ENCODE data around the gene WDR64. TPM values are rescaled to one million over a fixed set of nuclear protein-coding genes. Genes with fewer than 3 reads are reported as not detected.
"Not testable (repeated sequence)": the region's sequence is repeated elsewhere in the genome, so short reads cannot be mapped to it uniquely, and the experiment has no call there.

WDR64 gene
- total RNA-seq, 1 donor from 2014 or later, result not detected

- intact Hi-C loops (cut with micrococcal nuclease), result no loop called here
- ATAC-seq, result no peak
- DNase-seq, result no peak
Observed at GRCh38 chr1:241715956-241716355, 63.9 kb downstream of the WDR64 start.

DNA sequence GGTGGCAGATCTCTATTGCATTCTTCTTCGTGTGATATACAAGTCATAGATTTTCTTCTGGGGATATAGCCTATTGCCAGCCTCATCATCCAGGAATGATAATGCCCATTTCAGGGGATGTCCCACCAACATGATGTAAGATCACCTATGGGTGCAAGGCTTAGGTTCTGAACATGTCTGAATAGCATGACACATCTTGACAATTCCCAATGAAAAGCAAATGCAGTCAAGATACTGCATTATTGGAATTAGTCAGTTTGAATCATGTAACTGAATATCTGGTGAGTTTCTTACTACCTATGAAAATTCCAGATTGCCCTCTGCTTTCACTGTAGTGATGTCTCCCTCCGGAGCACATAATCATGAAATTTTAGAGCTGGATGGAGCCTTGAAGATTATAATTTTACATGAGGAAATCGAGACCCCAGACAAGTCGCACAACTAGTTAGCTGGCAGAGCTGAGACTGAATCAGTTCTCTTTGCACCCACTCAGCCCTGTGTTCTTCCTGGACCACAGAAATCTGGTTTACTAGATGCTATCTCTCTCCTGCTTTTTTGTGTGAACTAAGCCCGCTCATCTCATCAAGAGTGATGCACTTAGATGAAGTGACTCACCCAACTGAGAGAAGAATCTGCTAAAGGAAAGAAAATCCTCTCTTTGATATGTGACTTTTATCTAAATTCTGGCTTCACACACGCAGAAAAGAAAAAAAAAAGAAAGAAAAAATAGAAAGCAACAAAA is 65.0 kb downstream of the WDR64 start:
- DNase-seq (no peak), ATAC-seq (no peak)
- intact Hi-C loops (cut with micrococcal nuclease), result no loop called here

DNA sequence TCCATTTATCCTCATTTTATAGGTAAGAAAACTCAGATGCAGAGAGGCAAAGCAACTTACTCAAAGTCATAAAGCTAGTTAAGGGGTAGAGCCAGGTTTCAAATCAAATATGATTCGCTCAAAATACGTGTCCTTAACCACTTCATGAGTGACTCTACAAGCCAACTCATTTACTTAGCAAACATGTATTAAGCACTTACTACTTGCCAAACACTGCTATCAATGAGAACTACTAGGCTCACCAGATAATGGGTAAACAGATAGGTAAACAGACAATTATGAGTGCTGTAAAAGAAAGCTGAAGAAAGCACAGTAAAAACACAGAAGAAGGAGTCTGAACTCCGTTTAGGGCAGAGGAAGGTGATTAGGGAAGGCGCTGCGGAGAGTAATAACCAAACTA is 65.9 kb downstream of the WDR64 start:
- intact Hi-C loops (cut with micrococcal nuclease), result no loop called here
- no peak for DNase-seq

GRCh38 chr1:241721011-241721410 is 68.9 kb downstream of the WDR64 start:
- DNase-seq (no peak), ATAC-seq (no peak)
- intact Hi-C loops (cut with micrococcal nuclease), result no loop called here

More for the DNA sequence above, 65.9 kb downstream of the WDR64 start:
- ATAC-seq, result no peak

DNA sequence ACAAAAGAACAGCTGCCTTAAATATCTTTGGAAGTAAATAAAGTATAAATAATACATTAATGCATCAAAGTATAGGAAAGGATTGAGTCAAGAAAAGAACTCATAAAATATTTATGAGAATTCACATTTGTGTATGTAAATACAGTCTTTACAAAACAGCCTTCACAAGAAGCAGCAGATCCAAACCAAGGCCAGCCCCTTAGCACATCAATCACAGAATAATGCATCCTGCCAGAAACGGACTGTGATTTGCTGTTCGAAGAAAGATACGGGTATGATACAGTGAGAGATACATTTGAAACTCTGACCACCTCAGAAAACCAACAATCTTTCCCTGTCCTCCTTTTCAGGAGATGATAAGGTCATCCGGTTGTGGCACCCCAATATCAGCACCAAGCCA is 70.9 kb downstream of the WDR64 start:
- ATAC-seq (no peak), DNase-seq (no peak)
- intact Hi-C loops (cut with micrococcal nuclease), result no loop called here

GRCh38 chr1:241724741-241725356 is 72.8 kb downstream of the WDR64 start:
- ATAC-seq (no peak), DNase-seq (no peak)
- intact Hi-C loops (cut with micrococcal nuclease), result no loop called here

- intact Hi-C loops (cut with micrococcal nuclease), result no loop called here
- no peak for ATAC-seq
- DNase-seq, result no peak
Observed at GRCh38 chr1:241730031-241730430, 78.0 kb downstream of the WDR64 start.

- intact Hi-C loops (cut with micrococcal nuclease), result no loop called here
- DNase-seq, result no peak
- no peak for ATAC-seq
Observed at GRCh38 chr1:241733899-241734298, 81.8 kb downstream of the WDR64 start.

GRCh38 chr1:241734533-241734932 is 82.5 kb downstream of the WDR64 start:
- DNase-seq, result no peak
- intact Hi-C loops (cut with micrococcal nuclease), result no loop called here
- ATAC-seq, result no peak

DNA sequence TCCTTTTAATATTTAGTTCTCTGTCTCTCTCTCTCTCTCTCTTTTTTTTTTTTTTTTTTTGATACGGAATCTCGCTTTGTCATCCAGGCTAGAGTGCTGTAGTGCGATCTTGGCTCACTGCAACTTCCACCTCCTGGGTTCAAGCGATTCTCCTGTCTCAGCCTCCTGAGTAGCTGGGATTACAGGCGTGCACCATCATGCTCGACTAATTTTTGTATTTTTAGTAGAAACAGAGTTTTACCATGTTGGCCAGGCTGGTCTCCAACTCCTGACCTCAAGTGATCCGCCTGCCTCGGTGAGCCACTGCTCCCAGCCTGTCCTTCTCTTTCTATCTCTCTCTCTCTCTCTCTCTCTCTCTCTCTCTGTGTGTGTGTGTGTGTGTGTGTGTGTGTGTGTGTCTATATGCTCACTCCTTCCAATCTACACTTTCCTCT is 83.4 kb downstream of the WDR64 start:
- DNase-seq; intact Hi-C loops (cut with micrococcal nuclease); ATAC-seq: not testable (repeated sequence)

DNA sequence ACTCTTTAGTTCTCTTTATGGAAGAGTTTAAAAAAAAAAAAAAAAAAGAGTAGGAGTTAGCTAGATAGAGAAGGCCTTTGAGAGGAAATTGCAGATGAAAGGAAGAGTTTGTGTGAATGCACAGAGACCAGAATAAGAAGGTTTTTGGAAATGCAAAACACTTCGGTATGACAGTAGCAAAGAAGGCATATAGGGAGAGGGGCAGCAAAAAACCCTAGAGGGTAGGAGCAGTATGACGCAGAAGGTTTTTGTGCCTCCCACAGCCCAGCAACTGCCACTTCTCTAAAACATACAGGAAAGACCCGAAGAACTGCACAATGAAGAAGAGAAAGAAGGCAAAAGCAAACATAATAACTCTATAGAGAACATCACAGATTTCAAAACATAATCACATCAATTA is 84.3 kb downstream of the WDR64 start:
- DNase-seq (no peak), ATAC-seq (no peak)
- intact Hi-C loops (cut with micrococcal nuclease), result no loop called here

- ATAC-seq (no peak), DNase-seq (no peak)
- intact Hi-C loops (cut with micrococcal nuclease), result no loop called here
Observed at GRCh38 chr1:241738284-241739078, 86.4 kb downstream of the WDR64 start.

GRCh38 chr1:241742084-241742483 is 90.0 kb downstream of the WDR64 start:
- no peak for DNase-seq
- intact Hi-C loops (cut with micrococcal nuclease), result no loop called here
- ATAC-seq, result no peak

DNA sequence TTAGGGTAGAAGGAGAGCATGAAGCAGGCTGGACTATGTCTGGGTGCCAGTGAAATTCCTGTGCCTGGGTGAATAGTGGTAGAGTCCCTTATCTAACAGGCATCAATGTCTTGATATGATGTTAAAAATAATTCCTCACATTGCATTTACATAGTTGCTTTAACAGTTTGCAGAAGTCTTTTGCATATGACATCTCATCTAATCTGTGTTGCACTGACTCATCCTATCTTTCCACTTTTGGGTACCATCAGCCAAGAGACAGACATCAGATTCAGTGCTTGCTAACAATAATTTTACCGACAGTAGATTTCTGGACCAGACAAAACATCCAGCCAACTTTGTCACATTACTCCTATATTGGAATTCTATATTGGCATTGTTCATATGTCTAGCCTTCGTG is 92.5 kb downstream of the WDR64 start:
- DNase-seq (no peak), ATAC-seq (no peak)

GRCh38 chr1:241747992-241748391 is 95.9 kb downstream of the WDR64 start:
- intact Hi-C loops (cut with micrococcal nuclease), result no loop called here
- ATAC-seq (no peak), DNase-seq (no peak)

More for the DNA sequence above, 92.5 kb downstream of the WDR64 start:
- intact Hi-C loops (cut with micrococcal nuclease), result no loop called here

DNA sequence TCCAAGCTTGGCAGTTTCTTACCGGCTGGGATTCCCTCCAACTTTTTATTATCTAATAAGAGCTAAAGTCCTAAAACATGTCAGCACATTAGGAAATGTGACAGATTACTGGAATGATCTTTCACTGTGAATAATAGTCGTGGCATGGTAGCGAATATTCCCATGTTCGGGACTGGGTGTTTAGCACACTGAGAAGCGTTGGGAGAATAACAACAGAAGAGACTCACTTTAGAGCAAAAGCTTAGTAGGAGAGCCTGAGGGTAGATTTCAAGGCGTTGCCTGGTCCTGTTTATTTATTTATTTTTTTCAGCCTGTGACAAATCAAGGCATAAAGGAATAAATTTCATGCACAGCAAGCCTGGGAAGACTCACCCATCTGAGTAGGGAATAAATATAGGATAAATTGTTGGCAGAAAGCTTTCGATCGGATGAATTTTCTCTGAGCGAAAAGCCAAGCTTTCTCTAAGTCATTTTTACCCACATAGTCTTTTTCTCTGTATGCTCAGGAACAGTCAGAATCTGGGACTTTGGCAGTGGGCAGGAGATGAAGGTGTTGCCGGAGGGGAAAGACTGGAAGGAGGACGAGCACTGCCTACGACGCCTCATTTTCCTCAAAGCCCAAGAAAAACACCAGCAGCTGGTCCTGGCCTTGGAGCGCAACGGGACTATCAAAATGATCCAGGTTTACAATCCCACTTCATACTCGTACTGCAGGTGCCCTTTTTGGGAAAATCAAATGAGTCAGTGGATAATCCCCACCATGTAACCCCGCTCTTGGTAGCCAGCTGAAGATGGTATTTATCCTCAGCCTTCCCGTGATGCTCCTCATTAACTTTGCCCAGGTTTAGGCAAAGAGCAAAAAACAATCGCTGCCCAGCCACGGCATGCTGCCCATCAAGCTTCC is 97.2 kb downstream of the WDR64 start:
- ATAC-seq, result no peak
- intact Hi-C loops (cut with micrococcal nuclease), result no loop called here

DNA sequence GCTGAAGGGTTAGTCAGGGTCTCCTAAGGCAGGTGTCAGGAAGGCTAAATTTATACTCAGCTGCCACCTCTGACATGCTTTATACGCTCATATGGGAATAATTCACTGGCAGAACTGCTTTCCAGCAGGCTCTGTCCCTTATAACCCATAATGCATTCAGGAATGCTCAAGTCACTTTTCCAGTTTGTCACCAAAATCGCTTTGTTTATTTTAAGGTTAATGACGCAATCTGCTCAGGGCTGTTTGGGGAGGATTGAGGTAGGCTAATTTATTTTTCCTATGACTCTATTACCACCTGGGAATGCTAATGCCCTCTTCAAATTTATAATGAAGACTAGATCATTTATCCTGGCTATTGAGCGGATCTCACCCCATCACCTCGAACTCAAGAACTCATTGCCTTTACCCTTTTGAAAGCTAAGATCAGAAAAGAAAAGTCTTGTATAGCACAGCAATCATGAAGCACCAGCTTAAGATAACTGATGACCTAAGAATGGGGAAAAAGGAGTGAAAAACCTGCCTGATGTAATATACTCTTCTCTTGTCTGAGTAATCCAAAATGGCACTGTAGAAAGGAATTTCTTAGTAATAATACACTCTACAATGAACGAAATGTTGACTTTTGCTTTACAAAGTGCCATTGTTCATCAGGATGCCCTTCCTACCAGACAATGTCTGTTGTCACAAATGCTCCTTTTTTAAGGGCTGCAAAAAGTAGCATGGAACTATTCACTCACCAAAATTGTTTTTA is 98.0 kb downstream of the WDR64 start:
- DNase-seq (no peak), ATAC-seq (no peak)
- intact Hi-C loops (cut with micrococcal nuclease), result no loop called here

More for the DNA sequence above, 97.2 kb downstream of the WDR64 start:
- no peak for DNase-seq

DNA sequence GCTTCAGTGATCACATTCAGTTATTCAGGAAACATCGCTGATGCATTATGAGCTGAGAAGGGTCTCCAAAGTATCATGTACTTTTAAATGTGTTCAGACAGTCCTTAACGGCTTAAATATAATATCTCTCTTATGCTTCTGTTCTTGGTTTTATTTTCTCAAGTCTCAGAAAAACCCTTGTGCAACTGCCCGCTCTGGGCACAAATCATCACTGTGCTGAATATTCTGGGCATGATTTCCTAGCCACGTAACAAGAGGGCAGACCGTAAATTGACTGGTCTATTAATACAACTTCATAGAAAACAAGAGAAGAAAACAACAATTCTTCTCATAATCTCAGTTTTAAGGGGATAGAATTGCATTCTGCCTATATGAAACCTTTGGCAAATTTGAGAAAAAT is 99.4 kb downstream of the WDR64 start:
- intact Hi-C loops (cut with micrococcal nuclease), result no loop called here
- no peak for ATAC-seq
- DNase-seq, result no peak

All from left ventricle myocardium superior (tissue), 1 donor.